Kidney (tissue), 14 donors: Measurements from ENCODE around the gene MAPK6. TPM values are rescaled to one million over a fixed set of nuclear protein-coding genes. Genes with fewer than 3 reads are reported as not detected.

Experiments
- DNase-seq, 5 donors: peaks; one replicate each; pipeline ENCODE4 v3.0.0-alpha.2; 2013 to 2020
- FAIRE-seq: peaks from 2 replicates; lab custom pipeline; 2012; peaks lifted over from hg19 to GRCh38; lab: Jason Lieb, UNC
- H3K27ac ChIP-seq, 2 donors: one replicate each; pipeline ENCODE4 v1.7.0; 2013; ENCODE audit warnings: low read depth in 2 of 2, low read length in 2 of 2, inconsistent platforms in 1 of 2
- H3K27me3 ChIP-seq: one replicate; pipeline ENCODE4 v1.7.1; 2013; ENCODE audit warnings: low read length, inconsistent platforms; ENCODE audit not compliant: control insufficient read depth, insufficient read depth
- H3K36me3 ChIP-seq, 3 donors: one replicate each; pipeline versions ENCODE4 v1.7.0 to v1.7.1; 2013; ENCODE audit warnings: low read length in 3 of 3, control low read depth in 1 of 3, inconsistent platforms in 1 of 3; ENCODE audit not compliant: insufficient read depth in 3 of 3, control insufficient read depth in 2 of 3
- H3K4me1 ChIP-seq, 3 donors: one replicate each; pipeline versions ENCODE4 v1.7.0 to v1.7.1; 2013; ENCODE audit warnings: low read length in 3 of 3, inconsistent platforms in 1 of 3, low read depth in 1 of 3; ENCODE audit not compliant: control insufficient read depth in 2 of 3, insufficient read depth in 2 of 3
- H3K4me3 ChIP-seq, 3 donors: one replicate each; pipeline versions ENCODE4 v1.7.0 to v1.8.1; 2013; ENCODE audit warnings: low read length in 3 of 3, control low read depth in 1 of 3, inconsistent platforms in 1 of 3
- H3K9ac ChIP-seq, 3 donors: one replicate each; pipeline versions ENCODE4 v1.7.0 to v1.7.1; 2013; ENCODE audit warnings: low read length in 3 of 3, control low read depth in 1 of 3, inconsistent platforms in 1 of 3
- H3K9me3 ChIP-seq, 3 donors: one replicate each; pipeline versions ENCODE4 v1.7.0 to v1.7.1; 2013; ENCODE audit warnings: low read length in 3 of 3, control low read depth in 1 of 3, inconsistent platforms in 1 of 3; ENCODE audit not compliant: control insufficient read depth in 2 of 3, insufficient read depth in 1 of 3
- intact Hi-C: fragments of 100-400 bp; cut with DNase I; formaldehyde crosslinking; loops from one replicate; pipeline ENCODE4 v1.11.1; 2022
- polyA plus RNA-seq: library from polyadenylated mRNA; stranded (reverse); fragments of 350-450 nt; fragmentation: Illumina TruSeq; extraction: RNeasy Lipid Tissue Mini Kit (QIAGEN cat#74804); gene quantifications from one replicate; pipeline ENCODE4 v1.2.3, GENCODE V29; 2014; ENCODE audit warnings: low read depth, low replicate concordance; ENCODE audit not compliant: insufficient read depth
- total RNA-seq: library from RNA; stranded (reverse); fragmentation: NEBNext Ultra II Directional; extraction: Animal tissue kit (Norgen Biotek cat#: 25700); gene quantifications from one replicate; pipeline ENCODE4 v1.2.1, GENCODE V29; 2021
- TF ChIP-seq, protein P1 (sequence below): IDR thresholded peaks from 3 replicates; pipeline ENCODE4 v1.5.1; 2012; ENCODE audit warnings: mild to moderate bottlenecking, moderate library complexity, borderline replicate concordance; ENCODE audit not compliant: insufficient read depth; ENCODE audit errors: extremely low read depth
- donor health status: control.
- donor health status: control.
- donor health status: control.
- donor health status: control.
- donor health status: control.
- donor health status: DM: yes; HTN: yes; CAD: no.
- donor health status: Normal renal cell carcinoma (clear cell type).

MAPK6 gene
- total and polyA plus RNA-seq, 2 donors from 2014 or later, result 6.5 to 22.9 TPM

DNA sequence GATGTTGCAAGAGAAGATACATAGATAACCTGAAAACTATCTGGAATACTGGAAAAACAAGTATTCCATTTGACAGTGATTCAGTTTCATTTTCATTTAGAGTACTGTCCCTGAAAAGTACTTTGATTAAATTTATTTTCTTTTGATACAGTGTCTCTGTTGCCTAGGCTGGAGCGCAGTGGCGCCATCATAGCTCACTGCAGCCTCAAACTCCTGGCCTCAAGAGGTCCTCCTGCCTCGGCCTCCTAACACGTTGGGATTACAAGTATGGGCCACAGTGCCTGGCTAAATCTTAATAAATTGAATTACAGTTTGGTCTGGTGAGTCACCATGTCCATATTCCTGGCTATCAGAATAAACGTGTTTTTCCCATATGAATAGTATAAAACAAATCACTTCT, 45.8 kb upstream of the MAPK6 start:
- no peaks in the 10 kb centered on the region for H3K27me3 ChIP-seq
- H3K9me3 ChIP-seq, result no peaks in the 10 kb centered on the region
- TF ChIP-seq, protein P1, sequence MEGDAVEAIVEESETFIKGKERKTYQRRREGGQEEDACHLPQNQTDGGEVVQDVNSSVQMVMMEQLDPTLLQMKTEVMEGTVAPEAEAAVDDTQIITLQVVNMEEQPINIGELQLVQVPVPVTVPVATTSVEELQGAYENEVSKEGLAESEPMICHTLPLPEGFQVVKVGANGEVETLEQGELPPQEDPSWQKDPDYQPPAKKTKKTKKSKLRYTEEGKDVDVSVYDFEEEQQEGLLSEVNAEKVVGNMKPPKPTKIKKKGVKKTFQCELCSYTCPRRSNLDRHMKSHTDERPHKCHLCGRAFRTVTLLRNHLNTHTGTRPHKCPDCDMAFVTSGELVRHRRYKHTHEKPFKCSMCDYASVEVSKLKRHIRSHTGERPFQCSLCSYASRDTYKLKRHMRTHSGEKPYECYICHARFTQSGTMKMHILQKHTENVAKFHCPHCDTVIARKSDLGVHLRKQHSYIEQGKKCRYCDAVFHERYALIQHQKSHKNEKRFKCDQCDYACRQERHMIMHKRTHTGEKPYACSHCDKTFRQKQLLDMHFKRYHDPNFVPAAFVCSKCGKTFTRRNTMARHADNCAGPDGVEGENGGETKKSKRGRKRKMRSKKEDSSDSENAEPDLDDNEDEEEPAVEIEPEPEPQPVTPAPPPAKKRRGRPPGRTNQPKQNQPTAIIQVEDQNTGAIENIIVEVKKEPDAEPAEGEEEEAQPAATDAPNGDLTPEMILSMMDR, result no peak
- no peak for FAIRE-seq
- H3K4me3 ChIP-seq, result no peak overlapping the region
- intact Hi-C loops, result no loop called here
- no peak for DNase-seq
- H3K4me1 ChIP-seq, result peaks cover 0 to 6% (median 3%) of the 10 kb centered on the region in 3 donors
- no peak overlapping the region for H3K27ac ChIP-seq
- no peak overlapping the region for H3K9ac ChIP-seq
- no peaks in the 10 kb centered on the region for H3K36me3 ChIP-seq

GRCh38 chr15:51973775-51974174, 45.2 kb upstream of the MAPK6 start:
- no peak overlapping the region for H3K4me3 ChIP-seq
- H3K4me1 ChIP-seq, result peaks cover 0 to 6% (median 3%) of the 10 kb centered on the region in 3 donors
- H3K27me3 ChIP-seq, result no peaks in the 10 kb centered on the region
- FAIRE-seq (no peak), DNase-seq (no peak)
- no peaks in the 10 kb centered on the region for H3K9me3 ChIP-seq
- H3K9ac ChIP-seq, result no peak overlapping the region
- TF ChIP-seq, protein P1, result no peak
- intact Hi-C loops, result no loop called here
- no peak overlapping the region for H3K27ac ChIP-seq
- no peaks in the 10 kb centered on the region for H3K36me3 ChIP-seq

DNA sequence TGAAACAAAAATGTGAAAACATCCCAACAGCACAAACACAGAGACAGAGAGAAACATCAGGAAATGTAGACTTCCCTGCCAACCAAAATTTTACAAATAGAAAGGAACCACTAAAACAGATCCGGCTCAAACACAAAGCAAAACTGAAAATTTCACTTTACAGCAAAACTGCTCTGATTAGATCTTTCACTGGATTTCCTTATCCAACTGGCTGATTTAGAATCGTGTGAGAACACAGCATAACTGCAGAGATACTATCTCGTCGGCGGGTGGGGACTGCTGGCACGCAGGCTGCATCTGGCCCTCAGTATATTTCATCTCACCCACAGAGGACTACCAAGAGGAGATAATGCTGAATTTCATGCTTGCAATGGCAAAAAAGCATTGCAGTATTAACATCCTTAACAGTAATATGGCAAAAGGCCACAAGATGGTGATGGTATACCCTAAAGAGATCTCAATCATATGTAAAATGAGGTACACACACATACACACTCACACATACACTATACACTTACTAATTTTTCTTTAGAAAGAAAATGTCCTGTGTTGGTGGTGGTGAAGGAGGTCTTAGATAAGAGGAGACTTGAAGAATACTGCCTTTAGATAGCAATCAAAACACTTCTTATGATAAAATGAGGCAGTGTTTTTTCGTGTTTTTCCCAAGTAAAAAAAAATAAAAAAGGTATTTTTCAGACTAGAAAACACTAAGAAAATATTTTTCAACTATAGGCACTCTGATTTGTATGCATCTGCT, 36.8 kb upstream of the MAPK6 start:
- Histone ChIP-seq H3K27me3 (no peaks in the 10 kb centered on the region), H3K27ac (peak overlapping the region; percentile 51 to 59), H3K4me1 (peaks cover 0 to 5% (median 0%) of the 10 kb centered on the region in 3 donors), H3K9ac (peak overlapping the region in 1 of 3 donors; percentile 5), H3K36me3 (no peaks in the 10 kb centered on the region), H3K9me3 (no peaks in the 10 kb centered on the region), H3K4me3 (peak overlapping the region; percentile 9 to 51 (median 13))
- FAIRE-seq (no peak), DNase-seq (peak in 2 of 5 donors; percentile 46 to 58)
- TF ChIP-seq, protein P1, result peak; percentile 32
- intact Hi-C loops, result no loop called here

DNA sequence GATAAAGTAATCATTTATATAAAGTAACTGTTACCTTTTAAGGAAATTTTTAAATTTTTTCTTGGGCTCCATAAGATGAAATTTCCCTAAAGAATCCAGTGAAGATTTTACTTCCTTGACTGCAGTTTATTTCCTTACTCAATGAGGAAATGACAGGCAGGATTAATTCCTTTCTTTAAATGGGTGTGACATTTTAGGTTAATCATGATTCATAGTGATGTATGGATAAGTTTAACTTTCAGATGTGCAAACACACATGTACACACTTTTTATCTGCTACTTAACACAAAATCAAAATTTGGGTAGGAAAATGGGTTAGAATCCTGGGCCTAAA, 36.3 kb upstream of the MAPK6 start:
- H3K36me3 ChIP-seq, result no peaks in the 10 kb centered on the region
- no peaks in the 10 kb centered on the region for H3K27me3 ChIP-seq
- TF ChIP-seq, protein P1, result no peak
- no peak for DNase-seq
- H3K4me3 ChIP-seq, result no peak overlapping the region
- peaks cover 0 to 5% (median 0%) of the 10 kb centered on the region in 3 donors for H3K4me1 ChIP-seq
- no peaks in the 10 kb centered on the region for H3K9me3 ChIP-seq
- intact Hi-C loops, result no loop called here
- no peak overlapping the region for H3K9ac ChIP-seq
- H3K27ac ChIP-seq, result no peak overlapping the region
- FAIRE-seq, result no peak
